CD14-positive monocyte (primary cell): ENCODE data around the gene YWHAB. TPM values are rescaled to one million over a fixed set of nuclear protein-coding genes. Genes with fewer than 3 reads are reported as not detected.

Source experiments
- DNase-seq, 3 donors: peaks; one replicate each; pipeline ENCODE4 v3.0.0-alpha.2; 2011 to 2022
- H2AFZ ChIP-seq: 2 replicates; pipeline ENCODE4 v1.6.0; 2012; ENCODE audit warnings: mild to moderate bottlenecking, low read depth, low read length, inconsistent platforms; ENCODE audit not compliant: insufficient read depth, poor library complexity, severe bottlenecking
- H3K27ac ChIP-seq, 2 donors: 1 replicate in 1 of 2; 2 replicates in 1 of 2; pipeline ENCODE4 v1.5.1; 2012 to 2013; ENCODE audit warnings: low read length in 2 of 2, control low read depth in 1 of 2, inconsistent platforms in 1 of 2, low read depth in 1 of 2, mild to moderate bottlenecking in 1 of 2
- H3K27me3 ChIP-seq, 2 donors: one replicate each; pipeline versions ENCODE4 v1.6.0 to v1.6.1; 2011 to 2013; ENCODE audit warnings: low read length in 2 of 2; ENCODE audit not compliant: control insufficient read depth in 2 of 2, insufficient read depth in 2 of 2
- H3K36me3 ChIP-seq, 2 donors: replicated peaks in 1 of 2; 1 replicate in 1 of 2; 2 replicates in 1 of 2; pipeline versions ENCODE4 v1.5.1 to v1.6.1; 2012 to 2013; ENCODE audit warnings: low read length in 2 of 2, control low read depth in 1 of 2, inconsistent platforms in 1 of 2, mild to moderate bottlenecking in 1 of 2; ENCODE audit not compliant: insufficient read depth in 2 of 2, control insufficient read depth in 1 of 2
- H3K4me1 ChIP-seq, 2 donors: 1 replicate in 1 of 2; 2 replicates in 1 of 2; pipeline versions ENCODE4 v1.5.1 to v1.6.1; 2012 to 2013; ENCODE audit warnings: low read length in 2 of 2, control low read depth in 1 of 2, inconsistent platforms in 1 of 2, mild to moderate bottlenecking in 1 of 2, moderate library complexity in 1 of 2; ENCODE audit not compliant: insufficient read depth in 2 of 2, control insufficient read depth in 1 of 2
- H3K4me2 ChIP-seq: replicated peaks from 2 replicates; pipeline ENCODE3; 2012; ENCODE audit warnings: low read length, moderate library complexity, mild to moderate bottlenecking; ENCODE audit not compliant: poor library complexity, severe bottlenecking; ENCODE audit errors: extremely low read depth
- H3K4me3 ChIP-seq, 3 experiments: fragments of 200-600 bp in 1 of 3; sonication (generic) in 1 of 3; replicated peaks in 1 of 3; 1 replicate in 2 of 3; 2 replicates in 1 of 3; pipeline ENCODE4 v1.5.1; 2011 to 2013; ENCODE audit warnings: low read length in 3 of 3, mild to moderate bottlenecking in 3 of 3, control low read depth in 2 of 3, low read depth in 2 of 3, inconsistent platforms in 1 of 3, moderate library complexity in 1 of 3
- H3K79me2 ChIP-seq: 2 replicates; pipeline ENCODE4 v1.6.0; 2012; ENCODE audit warnings: mild to moderate bottlenecking, control low read depth, inconsistent platforms, low read length, moderate library complexity; ENCODE audit not compliant: insufficient read depth
- H3K9ac ChIP-seq: 2 replicates; pipeline ENCODE4 v1.6.0; 2017; ENCODE audit warnings: low read length, mild to moderate bottlenecking; ENCODE audit not compliant: insufficient read depth, poor library complexity, severe bottlenecking
- H3K9me3 ChIP-seq, 2 donors: replicated peaks in 1 of 2; 1 replicate in 1 of 2; 2 replicates in 1 of 2; pipeline versions ENCODE4 v1.5.1 to v1.6.1; 2012 to 2013; ENCODE audit warnings: low read length in 2 of 2, control low read depth in 1 of 2; ENCODE audit not compliant: control insufficient read depth in 1 of 2, insufficient read depth in 1 of 2
- H4K20me1 ChIP-seq: 2 replicates; pipeline ENCODE4 v1.6.0; 2012; ENCODE audit warnings: mild to moderate bottlenecking, low read length, control low read depth, moderate library complexity; ENCODE audit not compliant: insufficient read depth
- H3K27ac Mint-ChIP-seq, 7 donors: one replicate each; pipeline ENCODE4 v1.8.0; 2020; ENCODE audit warnings: mild to moderate bottlenecking in 7 of 7, mixed read lengths in 7 of 7, moderate library complexity in 6 of 7, inconsistent platforms in 2 of 7
- H3K27me3 Mint-ChIP-seq, 3 donors: one replicate each; pipeline ENCODE4 v1.8.0; 2021 to 2022; ENCODE audit warnings: low read depth in 3 of 3, mild to moderate bottlenecking in 3 of 3, mixed read lengths in 3 of 3, moderate library complexity in 3 of 3, inconsistent platforms in 1 of 3
- H3K36me3 Mint-ChIP-seq, 2 donors: one replicate each; pipeline ENCODE4 v1.8.0; 2020; ENCODE audit warnings: mixed read lengths in 2 of 2, inconsistent platforms in 1 of 2, mild to moderate bottlenecking in 1 of 2
- H3K4me1 Mint-ChIP-seq: one replicate; pipeline ENCODE4 v1.8.0; 2020; ENCODE audit warnings: mild to moderate bottlenecking, mixed read lengths
- H3K4me3 Mint-ChIP-seq, 2 donors: one replicate each; pipeline ENCODE4 v1.8.0; 2020; ENCODE audit warnings: mild to moderate bottlenecking in 2 of 2, mixed read lengths in 2 of 2, moderate library complexity in 1 of 2
- H3K9me3 Mint-ChIP-seq, 7 donors: one replicate each; pipeline ENCODE4 v1.8.0; 2020 to 2022; ENCODE audit warnings: mixed read lengths in 7 of 7, mild to moderate bottlenecking in 6 of 7, moderate library complexity in 6 of 7, inconsistent platforms in 2 of 7
- CTCF ChIP-seq: fragments of 200-600 bp; IDR thresholded peaks from one replicate; pipeline ENCODE4 v1.8.0; 2022; ENCODE audit warnings: antibody characterized with exemption, mild to moderate bottlenecking
- WGBS: methylation state at CpG from one replicate; pipeline ENCODE4 v1.1.5; 2013; ENCODE audit warnings: missing lambda C conversion rate; ENCODE audit not compliant: insufficient coverage; 5-methylcytosine and 5-hydroxymethylcytosine counted together
- intact Hi-C, 2 donors: fragments of 100-400 bp; cut with micrococcal nuclease; formaldehyde crosslinking; loops; one replicate each; pipeline versions ENCODE4 v1.15.0 to v1.15.1; 2023
- polyA plus RNA-seq, 3 donors: library from polyadenylated mRNA; depleted of rRNA in 1 of 3; unstranded in 2 of 3; stranded (reverse) in 1 of 3; fragments of 300-500 nt in 2 of 3; fragments of >200 nt in 1 of 3; fragmentation: Illumina TruSeq in 2 of 3; gene quantifications; 1 replicate in 2 of 3; 2 replicates in 1 of 3; pipeline ENCODE4 v1.2.3, GENCODE V29; 2012 to 2021

The YWHAB gene
- polyA plus RNA-seq, 3 donors, result 126 to 654 (median 504) TPM

- no peak overlapping the region for H3K4me3 Mint-ChIP-seq
- no peak overlapping the region for H3K27ac ChIP-seq
- H3K27me3 Mint-ChIP-seq, result no peaks in the 10 kb centered on the region
- H2AFZ ChIP-seq, result no peak overlapping the region
- no peak overlapping the region for H3K9ac ChIP-seq
- H3K4me2 ChIP-seq, result no peak overlapping the region
- no peak for DNase-seq
- H3K4me1 ChIP-seq, result peaks cover 24 to 26% of the 10 kb centered on the region in 2 donors
- peaks cover 14% of the 10 kb centered on the region for H4K20me1 ChIP-seq
- intact Hi-C loops, result loop anchor here in 1 of 2 donors (5.0 kb wide), 1 partner anchor 41 kb away; no protein-coding TSS in a partner anchor
- no CpG with 5 or more reads among the region's 3 CpGs for WGBS
- no peak overlapping the region for H3K27ac Mint-ChIP-seq
- peaks cover 51 to 61% of the 10 kb centered on the region in 2 donors for H3K36me3 Mint-ChIP-seq
- no peaks in the 10 kb centered on the region for H3K9me3 Mint-ChIP-seq
- H3K9me3 ChIP-seq, result no peaks in the 10 kb centered on the region
- no peaks in the 10 kb centered on the region for H3K27me3 ChIP-seq
- H3K4me1 Mint-ChIP-seq, result peaks cover 45% of the 10 kb centered on the region
- no peak overlapping the region for H3K4me3 ChIP-seq
- H3K79me2 ChIP-seq, result peaks cover 30% of the 10 kb centered on the region
- H3K36me3 ChIP-seq, result peaks cover 32 to 51% of the 10 kb centered on the region in 2 donors
- TF ChIP-seq CTCF, result no peak
Observed at GRCh38 chr20:44956410-44956809, 70.9 kb downstream of the YWHAB start.

Other genes starting within 250 kb of the YWHAB start
- 10 to 100 TPM; 11.1 to 17.2 (median 15.6) TPM for gene ADA, start 234.0 kb upstream of the YWHAB start, polyA plus RNA-seq
- gene CCN5, start 170.3 kb upstream of the YWHAB start, polyA plus RNA-seq, result not detected
- under 1 TPM in 1 of 3 donors, not detected in 2; 0.03 TPM for gene KCNK15, start 139.8 kb upstream of the YWHAB start, polyA plus RNA-seq
- not detected for gene RIMS4, start 75.2 kb upstream of the YWHAB start, polyA plus RNA-seq
- 10 to 100 TPM in 1 of 3 donors, under 1 TPM in 1, not detected in 1; 0.21 to 69.1 TPM for gene PABPC1L, start 24.4 kb downstream of the YWHAB start, polyA plus RNA-seq
- gene TOMM34, start 74.7 kb downstream of the YWHAB start, polyA plus RNA-seq, result 1 to 10 TPM; 6.4 to 9.1 (median 7.7) TPM
- 100 to 1,000 TPM in 1 of 3 donors, 10 to 100 TPM in 2; 53.0 to 123 (median 69.9) TPM for gene STK4, start 80.8 kb downstream of the YWHAB start, polyA plus RNA-seq
- under 1 TPM in 1 of 3 donors, not detected in 2; 0.23 TPM for gene KCNS1, start 215.4 kb downstream of the YWHAB start, polyA plus RNA-seq
- not detected for gene WFDC5, start 229.5 kb downstream of the YWHAB start, polyA plus RNA-seq
- gene WFDC12, start 238.8 kb downstream of the YWHAB start, polyA plus RNA-seq, result not detected